Measurements from ENCODE around the gene SLC15A4. TPM values are rescaled to one million over a fixed set of nuclear protein-coding genes. Genes with fewer than 3 reads are reported as not detected.

Gene SLC15A4
- total RNA-seq, 1 experiment from 2014 or later: 20.6 TPM

GRCh38 chr12:128872303-128872702 is 48.5 kb upstream of the SLC15A4 start:
- Histone ChIP-seq H3K4me2 (ENCODE audit: low read length) (no peak overlapping the region), H3K9me2 (ENCODE audit: insufficient read depth) (no peaks in the 10 kb centered on the region), H2AFZ (ENCODE audit: low read depth, low read length, poor library complexity, severe bottlenecking) (no peak overlapping the region), H3K9me3 (ENCODE audit: control insufficient read depth in 1 of 2, insufficient read depth in 1 of 2, low read depth in 1 of 2, low read length in 2 of 2) (no peaks in the 10 kb centered on the region; a peak in 1 of 4 replicates), H3K27me3 (ENCODE audit: insufficient read depth, low read length) (no peaks in the 10 kb centered on the region), H3K4me1 (ENCODE audit: control insufficient read depth in 1 of 2, insufficient read depth in 2 of 2, low read length in 2 of 2) (no peaks in the 10 kb centered on the region), H3K9ac (ENCODE audit: low read length) (no peak overlapping the region), H3K79me2 (ENCODE audit: insufficient read depth, low read length) (no peaks in the 10 kb centered on the region), H4K20me1 (ENCODE audit: insufficient read depth) (no peaks in the 10 kb centered on the region), H3K27ac (ENCODE audit: low read depth, low read length) (no peak overlapping the region), H3K36me3 (ENCODE audit: control insufficient read depth in 1 of 2, insufficient read depth in 2 of 2, low read length in 2 of 2) (no peaks in the 10 kb centered on the region), H3K4me3 (replicated peaks in 1 of 2; ENCODE audit: low read depth in 1 of 2, low read length in 2 of 2) (no peak overlapping the region)
- no TSS peak for BruUV-seq (replicated peaks)
- no peak for DNase-seq (ENCODE audit: low read depth, low spot score)
- ATAC-seq: no peak
- CTCF ChIA-PET: no interaction called here
- intact Hi-C loops (cut with micrococcal nuclease): no loop called here
- POLR2A ChIA-PET: no interaction called here
- TF ChIP-seq TCF7L2 (IDR thresholded peaks at IDR 0.05; ENCODE audit: borderline replicate concordance, extremely low read depth, insufficient read depth, insufficient read length): no peak
- no peak for TF ChIP-seq ZBTB33 (IDR thresholded peaks at IDR 0.05; ENCODE audit: extremely low read depth, insufficient replicate concordance, low read length)
- no peak for TF ChIP-seq ELF1 (IDR thresholded peaks at IDR 0.05; ENCODE audit: borderline replicate concordance, low read depth)
- no peak for TF ChIP-seq CBX3 (IDR thresholded peaks at IDR 0.05; ENCODE audit: low read depth)
- TF ChIP-seq FOSL1 (IDR thresholded peaks at IDR 0.05; ENCODE audit: low read depth): no peak
- no peak for TF ChIP-seq EGR1 (IDR thresholded peaks at IDR 0.05; ENCODE audit: low read depth)
- no peak for TF ChIP-seq CTCF (IDR thresholded peaks at IDR 0.05 in 2 of 3, conservative IDR thresholded peaks at IDR 0.05 in 1 of 3; ENCODE audit: borderline replicate concordance in 1 of 3, insufficient read depth in 1 of 3, low read depth in 2 of 3, low read length in 2 of 3)
- TF ChIP-seq POLR2AphosphoS5 (IDR thresholded peaks at IDR 0.05; ENCODE audit: low read depth, low read length): no peak
- TF ChIP-seq ZFX (IDR thresholded peaks at IDR 0.05): no peak
- TF ChIP-seq SRF (IDR thresholded peaks at IDR 0.05; ENCODE audit: low read depth): no peak
- TF ChIP-seq SP1 (IDR thresholded peaks at IDR 0.05; ENCODE audit: low read depth): no peak
- no peak for TF ChIP-seq RAD21 (IDR thresholded peaks at IDR 0.05; ENCODE audit: low read depth)
- no peak for TF ChIP-seq SIN3A (IDR thresholded peaks at IDR 0.05; ENCODE audit: low read depth)
- no peak for TF ChIP-seq EZH2 (IDR thresholded peaks at IDR 0.05)
- no peak for TF ChIP-seq MAX (IDR thresholded peaks at IDR 0.05)
- TF ChIP-seq ATF3 (IDR thresholded peaks at IDR 0.05): no peak
- TF ChIP-seq JUND (IDR thresholded peaks at IDR 0.05): no peak
- RAD21 ChIA-PET (ENCODE audit: low non-redundant PET in 1 of 2, low total read pairs in 2 of 2, uncharacterized antibody in 2 of 2, unreplicated experiment in 2 of 2): no interaction called here
